GM21381 (cell line): ENCODE measurements around the gene CAD.
"Not testable (repeated sequence)": the region's sequence is repeated elsewhere in the genome, so short reads cannot be mapped to it uniquely, and the experiment has no call there.

Experiments used
- ATAC-seq: cut with Tn5 transposase; IDR thresholded peaks from one replicate; pipeline ENCODE4 v1.9.1; 2021; ENCODE audit warnings: mild to moderate bottlenecking, moderate library complexity; ENCODE audit not compliant: unreplicated experiment

Gene CAD

GRCh38 chr2:27251766-27252165 lies 34.6 kb downstream of the CAD start:
- ATAC-seq = no peak

GRCh38 chr2:27255187-27255586 lies 38.0 kb downstream of the CAD start:
- ATAC-seq = no peak

- no peak for ATAC-seq
Measured at GRCh38 chr2:27255660-27256059, 38.5 kb downstream of the CAD start.

GRCh38 chr2:27256855-27257454 lies 39.8 kb downstream of the CAD start:
- no peak for ATAC-seq

GRCh38 chr2:27258051-27258450 lies 40.9 kb downstream of the CAD start:
- ATAC-seq = no peak

GRCh38 chr2:27261241-27261925 lies 44.2 kb downstream of the CAD start:
- no peak for ATAC-seq

GRCh38 chr2:27261926-27262298 lies 44.7 kb downstream of the CAD start:
- ATAC-seq = no peak

- no peak for ATAC-seq
Measured at GRCh38 chr2:27262379-27263286, 45.5 kb downstream of the CAD start, which contains the start of gene SLC30A3. Gene SLC30A3 (minus strand): TSS chr2:27263047. CDS start chr2:27262906, 141 bp downstream.

- ATAC-seq = no peak
Measured at GRCh38 chr2:27263287-27264252, 46.4 kb downstream of the CAD start.

- no peak for ATAC-seq
Measured at GRCh38 chr2:27264253-27264752, 47.1 kb downstream of the CAD start.

GRCh38 chr2:27264753-27265535 lies 47.8 kb downstream of the CAD start:
- ATAC-seq = no peak

- ATAC-seq = no peak
Measured at GRCh38 chr2:27265536-27265870, 48.3 kb downstream of the CAD start.

GRCh38 chr2:27268296-27268695 lies 51.1 kb downstream of the CAD start:
- not testable (repeated sequence) for ATAC-seq

GRCh38 chr2:27270131-27270530 lies 53.0 kb downstream of the CAD start:
- no peak for ATAC-seq

GRCh38 chr2:27270670-27271069 lies 53.5 kb downstream of the CAD start:
- no peak for ATAC-seq

GRCh38 chr2:27271631-27272340 lies 54.6 kb downstream of the CAD start:
- no peak for ATAC-seq

- not testable (repeated sequence) for ATAC-seq
Measured at GRCh38 chr2:27272537-27273522, 55.7 kb downstream of the CAD start.
